ENCODE measurements around the gene TLK2.
A peak's percentile ranks its signal among the peaks of the same experiment; 100 is the strongest.

TLK2 gene

GRCh38 chr17:62641951-62642350, 163.3 kb downstream of the TLK2 start:
- Histone ChIP-seq H3K36me3 (ENCODE audit: control insufficient read depth, insufficient read depth, low read length) (no peaks in the 10 kb centered on the region), H3K27me3 (ENCODE audit: control insufficient read depth, insufficient read depth, low read length) (no peaks in the 10 kb centered on the region), H3K4me1 (ENCODE audit: control insufficient read depth, insufficient read depth, low read length) (no peaks in the 10 kb centered on the region; the same call in 1 of the 2 replicates), H3K4me3 (ENCODE audit: low read length) (no peak overlapping the region), H3K27ac (ENCODE audit: low read length) (no peak overlapping the region), H3K9me3 (ENCODE audit: control insufficient read depth, insufficient read depth, low read length) (no peaks in the 10 kb centered on the region)
- no peak for DNase-seq (ENCODE audit: low read depth, low spot score)
- WGBS (ENCODE audit: insufficient coverage, insufficient read length), result no CpG with 5 or more reads among the region's 6 CpGs

DNA sequence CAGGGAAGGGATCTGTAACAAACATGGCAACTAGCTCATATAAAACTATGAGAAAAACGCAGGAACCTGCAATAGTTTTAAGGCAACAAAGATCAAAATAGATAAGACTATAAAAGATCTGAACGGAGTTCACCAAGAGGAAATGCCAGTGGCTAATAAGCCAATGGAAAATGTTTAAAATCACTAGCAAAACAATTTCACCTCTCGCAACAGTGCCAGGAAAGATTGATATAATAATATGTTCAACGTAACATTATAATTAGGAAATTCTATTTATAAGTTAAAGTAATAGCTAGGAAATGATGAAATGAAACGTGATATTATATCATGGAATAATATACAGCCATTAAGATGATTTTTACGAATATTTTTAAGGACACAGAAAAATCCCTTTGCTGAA, 164.9 kb downstream of the TLK2 start:
- no peaks in the 10 kb centered on the region; the same call in 1 of the 2 replicates for H3K4me1 ChIP-seq (ENCODE audit: control insufficient read depth, insufficient read depth, low read length)
- WGBS (ENCODE audit: insufficient coverage, insufficient read length), result 100% methylated on average over 2 of the region's 6 CpGs
- DNase-seq (ENCODE audit: low read depth, low spot score), result no peak
- H3K9me3 ChIP-seq (ENCODE audit: control insufficient read depth, insufficient read depth, low read length), result no peaks in the 10 kb centered on the region
- H3K27ac ChIP-seq (ENCODE audit: low read length), result no peak overlapping the region
- no peak overlapping the region for H3K4me3 ChIP-seq (ENCODE audit: low read length)
- no peaks in the 10 kb centered on the region for H3K36me3 ChIP-seq (ENCODE audit: control insufficient read depth, insufficient read depth, low read length)
- H3K27me3 ChIP-seq (ENCODE audit: control insufficient read depth, insufficient read depth, low read length), result no peaks in the 10 kb centered on the region

DNA sequence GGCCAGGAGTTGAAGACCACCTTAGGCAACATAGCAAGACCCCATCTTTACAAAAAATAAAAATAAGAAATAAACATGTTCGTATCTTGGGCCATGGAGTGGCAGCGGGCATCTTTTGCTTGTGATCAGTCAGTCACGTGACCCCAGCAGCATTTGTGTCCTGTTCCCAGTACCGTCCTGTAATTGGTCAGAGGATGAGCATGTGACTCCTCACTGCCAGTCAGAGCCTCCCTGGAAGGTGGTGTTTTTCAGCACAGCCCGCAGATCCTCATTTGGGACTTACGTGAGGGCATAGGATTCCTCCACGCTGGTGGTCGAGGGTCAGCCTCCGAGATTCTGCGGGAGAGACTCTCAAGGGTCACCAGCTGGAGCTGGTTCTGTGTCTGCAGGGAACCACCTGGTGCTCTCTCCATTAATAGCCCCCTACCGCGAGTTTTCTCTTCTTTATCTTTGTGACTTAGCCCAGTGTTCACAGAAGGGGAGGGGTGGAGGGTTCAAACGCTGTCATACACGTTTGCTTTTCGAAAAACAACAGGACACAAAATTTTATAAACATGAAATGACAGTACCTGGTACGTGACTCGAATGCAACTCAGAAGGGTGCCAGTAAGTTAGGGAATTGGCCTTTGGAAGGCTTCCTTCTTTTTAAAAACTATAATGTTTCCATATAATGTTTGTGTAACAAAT, 166.0 kb downstream of the TLK2 start:
- no peaks in the 10 kb centered on the region; the same call in 1 of the 2 replicates for H3K4me1 ChIP-seq (ENCODE audit: control insufficient read depth, insufficient read depth, low read length)
- H3K27ac ChIP-seq (ENCODE audit: low read length), result no peak overlapping the region
- H3K9me3 ChIP-seq (ENCODE audit: control insufficient read depth, insufficient read depth, low read length), result no peaks in the 10 kb centered on the region
- no peaks in the 10 kb centered on the region for H3K36me3 ChIP-seq (ENCODE audit: control insufficient read depth, insufficient read depth, low read length)
- H3K27me3 ChIP-seq (ENCODE audit: control insufficient read depth, insufficient read depth, low read length), result no peaks in the 10 kb centered on the region
- whole genome bisulfite sequencing (ENCODE audit: insufficient coverage, insufficient read length), result no CpG with 5 or more reads among the region's 17 CpGs
- H3K4me3 ChIP-seq (ENCODE audit: low read length), result no peak overlapping the region
- no peak for DNase-seq (ENCODE audit: low read depth, low spot score)

DNA sequence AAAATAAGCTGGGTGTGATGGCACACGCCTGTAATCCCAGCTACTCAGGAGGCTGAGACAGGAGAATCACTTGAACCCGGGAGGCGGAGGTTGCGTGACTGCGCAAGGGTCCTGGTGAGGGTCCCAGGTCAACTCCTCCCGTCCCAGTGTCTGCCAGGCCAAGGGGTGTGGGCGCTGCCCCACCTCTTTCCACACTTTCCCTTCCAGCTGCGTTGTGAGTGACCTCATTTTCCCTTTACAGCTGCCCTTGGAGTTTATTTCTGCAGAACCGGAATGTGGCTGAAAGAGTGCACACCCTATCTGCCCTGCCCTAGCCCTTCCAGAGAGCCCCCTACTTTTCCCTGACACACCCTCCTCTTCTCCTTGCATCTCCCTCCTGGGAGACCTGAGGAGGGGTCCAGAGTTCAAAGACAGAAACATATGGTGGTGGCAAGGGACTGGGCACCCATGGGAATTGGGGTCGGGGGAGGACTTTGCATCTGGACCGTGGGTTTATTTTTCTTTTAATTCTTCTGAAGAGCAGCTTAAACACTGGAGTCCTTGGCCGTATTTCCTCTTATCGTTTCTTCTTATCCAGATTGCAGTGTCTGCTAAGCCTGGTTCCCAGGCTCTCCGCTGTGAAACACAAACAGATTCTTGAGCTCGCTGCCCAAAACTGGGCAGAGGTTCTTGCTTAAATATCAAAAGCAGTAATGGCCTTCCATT, 169.8 kb downstream of the TLK2 start:
- Histone ChIP-seq H3K27ac (ENCODE audit: low read length) (no peak overlapping the region), H3K36me3 (ENCODE audit: control insufficient read depth, insufficient read depth, low read length) (no peaks in the 10 kb centered on the region), H3K27me3 (ENCODE audit: control insufficient read depth, insufficient read depth, low read length) (no peaks in the 10 kb centered on the region), H3K4me3 (ENCODE audit: low read length) (no peak overlapping the region), H3K4me1 (ENCODE audit: control insufficient read depth, insufficient read depth, low read length) (peaks cover 2% of the 10 kb centered on the region), H3K9me3 (ENCODE audit: control insufficient read depth, insufficient read depth, low read length) (no peaks in the 10 kb centered on the region)
- no peak for DNase-seq (ENCODE audit: low read depth, low spot score)
- whole genome bisulfite sequencing (ENCODE audit: insufficient coverage, insufficient read length), result no CpG with 5 or more reads among the region's 15 CpGs

DNA sequence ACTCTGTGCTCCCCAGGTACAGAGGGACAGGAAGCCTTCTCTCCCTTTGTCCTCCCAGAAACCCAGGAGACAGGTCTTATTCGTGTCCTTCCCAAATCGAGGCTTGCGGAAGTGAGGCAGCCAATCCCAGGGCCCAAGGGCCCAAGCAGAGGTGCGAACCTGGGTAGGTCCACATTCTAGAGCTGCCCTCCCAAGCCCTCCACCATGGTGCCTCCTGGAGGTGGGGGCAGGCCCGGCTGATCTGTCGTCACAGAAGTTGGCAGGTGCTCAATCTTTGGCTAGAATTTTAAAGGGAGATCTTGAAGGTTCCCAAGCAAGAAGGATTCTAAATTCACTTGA, 170.3 kb downstream of the TLK2 start:
- Histone ChIP-seq H3K27me3 (ENCODE audit: control insufficient read depth, insufficient read depth, low read length) (no peaks in the 10 kb centered on the region), H3K27ac (ENCODE audit: low read length) (no peak overlapping the region), H3K4me1 (ENCODE audit: control insufficient read depth, insufficient read depth, low read length) (peaks cover 5% of the 10 kb centered on the region), H3K36me3 (ENCODE audit: control insufficient read depth, insufficient read depth, low read length) (no peaks in the 10 kb centered on the region), H3K9me3 (ENCODE audit: control insufficient read depth, insufficient read depth, low read length) (no peaks in the 10 kb centered on the region), H3K4me3 (ENCODE audit: low read length) (no peak overlapping the region)
- no peak for DNase-seq (ENCODE audit: low read depth, low spot score)
- WGBS (ENCODE audit: insufficient coverage, insufficient read length), result no CpG with 5 or more reads among the region's 6 CpGs

DNA sequence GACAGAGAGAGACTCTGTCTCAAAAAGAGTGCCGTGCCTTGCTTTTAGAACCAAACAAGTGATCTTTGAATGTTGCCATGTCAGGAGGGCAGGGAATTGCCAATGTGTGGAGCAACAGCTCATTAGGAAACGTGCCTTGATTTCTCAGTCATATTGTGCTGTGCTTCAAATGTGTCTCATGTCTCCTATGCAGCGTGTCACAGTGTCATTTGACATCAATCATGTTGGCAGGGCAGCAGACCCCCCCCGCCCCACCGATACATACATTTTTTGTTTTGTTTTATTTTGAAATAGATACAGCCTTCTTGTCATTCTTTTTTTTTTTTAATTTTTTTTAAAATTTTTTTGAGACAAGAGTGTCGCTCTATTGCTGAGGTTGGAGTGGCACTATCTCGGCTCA, 170.9 kb downstream of the TLK2 start:
- peaks cover 5% of the 10 kb centered on the region for H3K4me1 ChIP-seq (ENCODE audit: control insufficient read depth, insufficient read depth, low read length)
- H3K36me3 ChIP-seq (ENCODE audit: control insufficient read depth, insufficient read depth, low read length), result no peaks in the 10 kb centered on the region
- no CpG with 5 or more reads among the region's 7 CpGs for WGBS (ENCODE audit: insufficient coverage, insufficient read length)
- DNase-seq (ENCODE audit: low read depth, low spot score), result no peak
- H3K4me3 ChIP-seq (ENCODE audit: low read length), result no peak overlapping the region
- H3K27ac ChIP-seq (ENCODE audit: low read length), result no peak overlapping the region
- no peaks in the 10 kb centered on the region for H3K9me3 ChIP-seq (ENCODE audit: control insufficient read depth, insufficient read depth, low read length)
- H3K27me3 ChIP-seq (ENCODE audit: control insufficient read depth, insufficient read depth, low read length), result no peaks in the 10 kb centered on the region

DNA sequence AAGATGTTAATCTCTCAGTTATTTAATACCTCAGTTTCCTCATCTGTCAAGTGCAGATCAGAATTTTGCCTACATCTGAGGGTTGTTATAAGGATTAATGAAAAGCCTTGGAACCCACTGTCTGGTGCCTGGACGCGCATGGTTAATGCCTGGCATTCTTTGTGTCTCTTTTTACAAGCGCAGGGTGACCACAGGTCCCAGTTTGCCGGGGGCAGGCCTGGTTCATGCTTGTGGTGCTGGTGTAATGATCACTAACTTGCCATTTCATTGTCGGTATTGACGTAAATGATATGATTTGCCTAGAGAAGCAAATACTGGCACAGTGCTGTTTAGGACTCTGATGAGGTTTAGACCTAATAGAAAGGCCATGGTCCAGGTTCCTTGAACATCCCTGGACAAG, 172.0 kb downstream of the TLK2 start:
- no CpG with 5 or more reads among the region's 6 CpGs for WGBS (ENCODE audit: insufficient coverage, insufficient read length)
- H3K4me1 ChIP-seq (ENCODE audit: control insufficient read depth, insufficient read depth, low read length), result peaks cover 5% of the 10 kb centered on the region
- no peak for DNase-seq (ENCODE audit: low read depth, low spot score)
- H3K9me3 ChIP-seq (ENCODE audit: control insufficient read depth, insufficient read depth, low read length), result no peaks in the 10 kb centered on the region
- H3K36me3 ChIP-seq (ENCODE audit: control insufficient read depth, insufficient read depth, low read length), result no peaks in the 10 kb centered on the region
- no peak overlapping the region for H3K4me3 ChIP-seq (ENCODE audit: low read length)
- H3K27ac ChIP-seq (ENCODE audit: low read length), result no peak overlapping the region
- no peaks in the 10 kb centered on the region for H3K27me3 ChIP-seq (ENCODE audit: control insufficient read depth, insufficient read depth, low read length)

GRCh38 chr17:62652251-62653001, 173.8 kb downstream of the TLK2 start:
- H3K27ac ChIP-seq (ENCODE audit: low read length), result no peak overlapping the region
- DNase-seq (ENCODE audit: low read depth, low spot score), result no peak
- no CpG with 5 or more reads among the region's 57 CpGs for WGBS (ENCODE audit: insufficient coverage, insufficient read length)
- peaks cover 5% of the 10 kb centered on the region for H3K4me1 ChIP-seq (ENCODE audit: control insufficient read depth, insufficient read depth, low read length)
- peak overlapping the region; percentile 23; the same call in 1 of the 2 replicates for H3K4me3 ChIP-seq (ENCODE audit: low read length)
- H3K36me3 ChIP-seq (ENCODE audit: control insufficient read depth, insufficient read depth, low read length), result no peaks in the 10 kb centered on the region
- no peaks in the 10 kb centered on the region for H3K27me3 ChIP-seq (ENCODE audit: control insufficient read depth, insufficient read depth, low read length)
- no peaks in the 10 kb centered on the region for H3K9me3 ChIP-seq (ENCODE audit: control insufficient read depth, insufficient read depth, low read length)

GRCh38 chr17:62653002-62653825, 174.6 kb downstream of the TLK2 start:
- Histone ChIP-seq H3K9me3 (ENCODE audit: control insufficient read depth, insufficient read depth, low read length) (no peaks in the 10 kb centered on the region), H3K4me1 (ENCODE audit: control insufficient read depth, insufficient read depth, low read length) (peaks cover 5% of the 10 kb centered on the region), H3K27ac (ENCODE audit: low read length) (no peak overlapping the region), H3K36me3 (ENCODE audit: control insufficient read depth, insufficient read depth, low read length) (no peaks in the 10 kb centered on the region), H3K27me3 (ENCODE audit: control insufficient read depth, insufficient read depth, low read length) (no peaks in the 10 kb centered on the region), H3K4me3 (ENCODE audit: low read length) (peak overlapping the region; percentile 23; the same call in 1 of the 2 replicates)
- WGBS (ENCODE audit: insufficient coverage, insufficient read length), result no CpG with 5 or more reads among the region's 30 CpGs
- no peak for DNase-seq (ENCODE audit: low read depth, low spot score)
